HT-29 (cell line): Measurements from ENCODE around the gene DHRS3. TPM values are rescaled to one million over a fixed set of nuclear protein-coding genes. Genes with fewer than 3 reads are reported as not detected.

Experiments used
- DNase-seq: peaks from one replicate; pipeline ENCODE4 v3.0.0-alpha.2; 2015; ENCODE audit warnings: low spot score
- total RNA-seq: library from RNA; depleted of rRNA; stranded (reverse); fragments of >200 nt; shearing (Covaris generic); gene quantifications from 2 replicates; pipeline ENCODE4 v1.2.3, GENCODE V29; 2014

DHRS3 gene
- total RNA-seq, 1 experiment from 2014 or later = 84.8 TPM

DNA sequence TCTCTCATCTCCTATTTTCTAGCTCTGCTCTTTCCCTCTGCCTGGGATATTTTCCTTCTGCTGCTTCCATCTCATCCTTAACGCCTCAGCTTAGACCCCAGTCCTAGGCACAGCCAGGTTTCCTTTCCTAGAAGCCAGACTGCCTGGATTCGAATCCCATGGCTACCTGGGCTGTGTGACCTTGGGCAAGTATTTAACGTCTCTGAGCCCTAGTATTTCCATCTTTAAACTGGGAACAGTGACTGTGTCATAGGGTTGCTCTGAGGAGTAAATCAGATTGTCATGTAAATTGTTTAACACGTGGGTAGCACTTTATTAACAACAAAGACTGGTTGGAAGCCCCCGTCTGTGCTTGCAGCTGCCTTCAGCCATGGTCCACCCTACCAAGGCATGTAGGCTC is 18.4 kb downstream of the DHRS3 start:
- DNase-seq = no peak

DNA sequence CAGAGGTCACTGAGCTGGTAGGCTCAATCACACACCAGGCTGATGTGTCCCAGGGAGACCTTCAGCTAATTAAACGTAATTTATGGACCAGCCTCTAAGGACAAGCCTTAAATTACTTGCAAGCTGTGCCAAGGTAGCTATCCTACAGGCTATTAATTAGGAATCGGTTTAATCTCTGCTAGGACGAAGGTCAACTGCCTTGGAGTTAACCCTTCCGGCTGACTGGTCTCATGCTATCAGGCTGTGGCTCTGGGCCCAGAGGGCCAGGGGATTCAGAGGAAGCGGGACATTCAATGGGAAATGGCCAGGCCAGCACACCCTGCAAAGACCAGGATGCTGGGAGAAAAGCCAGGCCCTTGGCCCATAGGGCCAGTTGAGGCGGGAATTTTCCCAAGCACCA is 19.0 kb downstream of the DHRS3 start:
- no peak for DNase-seq

DNA sequence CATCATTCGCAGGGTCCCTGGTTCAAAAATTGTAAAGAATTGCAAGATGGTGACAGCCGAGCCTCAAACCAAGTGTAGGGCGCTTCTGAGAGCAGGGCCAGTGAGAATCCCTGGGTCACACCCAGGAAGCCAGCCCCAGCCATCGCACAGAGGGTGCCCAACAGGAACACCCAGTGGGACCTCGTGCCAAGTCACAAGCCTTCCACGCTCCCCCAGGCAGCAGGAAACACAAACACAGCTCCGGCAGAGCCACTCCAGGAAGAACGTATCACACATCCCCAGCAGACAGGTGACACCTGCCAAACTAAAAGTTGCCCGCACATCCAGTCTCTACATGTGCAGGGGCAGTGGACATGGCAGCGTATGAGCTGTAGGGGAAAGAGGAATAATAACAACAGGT is 20.2 kb downstream of the DHRS3 start:
- DNase-seq = no peak

DNA sequence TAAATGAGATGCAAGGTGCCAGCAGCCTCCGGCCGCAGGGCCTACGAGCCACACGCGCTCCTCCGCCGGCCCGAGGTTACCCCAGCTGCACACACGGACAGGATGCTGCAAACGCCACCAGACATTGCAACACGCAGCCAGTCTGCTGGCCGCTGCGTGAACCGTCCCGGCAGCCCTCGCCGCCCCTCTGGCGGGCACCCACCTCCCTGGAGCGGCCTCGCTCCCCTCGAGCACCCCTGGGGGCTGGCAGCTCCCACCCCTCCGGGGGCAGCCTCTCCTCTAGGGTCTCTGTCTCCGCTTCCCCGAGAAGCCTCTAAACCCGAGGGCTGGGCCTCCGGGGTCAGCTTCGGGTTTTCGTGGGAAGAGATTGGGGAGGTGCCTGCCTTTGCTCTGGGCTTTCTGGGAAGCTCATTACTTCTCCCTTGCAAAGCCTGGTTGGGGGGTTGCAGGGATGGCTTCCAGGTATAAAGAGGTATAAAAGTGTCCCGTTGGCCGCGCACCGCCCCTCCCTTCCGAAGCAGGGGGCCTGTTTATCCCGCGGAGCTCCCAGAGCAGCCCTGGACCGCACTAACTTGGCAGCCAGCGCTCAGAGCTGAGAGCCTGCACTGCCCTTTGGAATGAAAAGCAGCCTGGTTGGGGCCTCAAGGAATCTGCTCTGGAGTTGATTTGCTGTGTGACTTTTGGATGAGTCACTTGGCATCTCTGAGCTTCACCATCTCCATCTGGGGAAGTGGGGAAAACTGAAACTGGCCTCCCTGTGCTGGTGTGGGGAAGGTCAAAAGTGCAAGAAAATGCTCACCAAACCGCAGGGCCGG is 21.8 kb downstream of the DHRS3 start:
- DNase-seq = peak; percentile 94

DNA sequence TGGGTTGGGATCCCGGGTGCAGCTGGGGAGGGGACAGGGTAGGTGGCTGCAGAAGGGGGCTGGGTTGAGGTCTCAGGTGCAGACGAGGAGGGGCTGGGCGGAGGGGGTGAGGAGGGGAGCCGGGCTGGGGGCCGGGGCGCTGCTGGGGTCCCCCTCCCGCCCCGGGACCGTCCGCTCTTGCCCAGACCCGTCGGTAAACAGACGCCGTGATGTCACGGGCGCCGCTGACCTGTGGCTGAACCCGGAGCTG is 22.3 kb downstream of the DHRS3 start:
- no peak for DNase-seq

DNA sequence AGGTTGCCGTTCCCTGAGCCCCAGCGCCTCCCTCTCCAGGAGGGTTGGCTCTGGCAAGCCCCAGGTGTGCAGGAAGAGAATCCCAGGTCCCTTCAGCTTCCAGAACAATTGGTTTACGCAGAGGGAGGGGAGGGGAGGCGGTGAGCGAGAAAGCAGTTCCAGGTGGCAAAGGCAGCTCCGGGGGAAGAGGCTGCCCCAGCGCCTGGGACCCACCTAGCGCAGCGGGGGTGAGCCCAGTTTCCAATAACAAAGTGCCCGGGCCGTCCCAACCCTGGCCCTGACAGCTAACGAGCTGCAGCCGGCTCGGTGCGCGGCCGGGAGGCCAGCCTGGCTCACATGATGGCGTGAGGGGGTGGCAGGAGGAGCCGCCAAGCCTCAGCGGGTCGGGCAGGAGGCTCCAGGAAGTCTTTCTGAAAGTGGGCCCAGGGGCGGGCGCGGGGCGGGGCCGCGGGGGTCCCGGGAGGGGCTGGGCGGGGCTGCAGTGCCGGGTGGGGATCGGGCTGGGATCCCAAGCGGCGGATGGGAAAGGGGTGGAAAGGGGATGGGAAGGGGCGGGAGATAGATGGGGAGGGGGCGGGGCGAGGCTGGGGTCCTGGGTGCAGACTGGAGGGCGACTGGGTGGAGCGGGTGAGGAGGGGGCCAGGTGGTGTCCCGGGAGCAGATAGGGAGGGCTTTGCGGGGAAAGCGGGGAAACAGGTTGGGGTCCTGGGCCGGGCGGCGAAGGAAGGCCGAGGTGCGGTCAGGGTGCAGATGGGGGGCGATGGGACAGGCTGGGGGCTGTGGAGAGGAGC is 22.8 kb downstream of the DHRS3 start:
- peak; percentile 78 for DNase-seq

DNA sequence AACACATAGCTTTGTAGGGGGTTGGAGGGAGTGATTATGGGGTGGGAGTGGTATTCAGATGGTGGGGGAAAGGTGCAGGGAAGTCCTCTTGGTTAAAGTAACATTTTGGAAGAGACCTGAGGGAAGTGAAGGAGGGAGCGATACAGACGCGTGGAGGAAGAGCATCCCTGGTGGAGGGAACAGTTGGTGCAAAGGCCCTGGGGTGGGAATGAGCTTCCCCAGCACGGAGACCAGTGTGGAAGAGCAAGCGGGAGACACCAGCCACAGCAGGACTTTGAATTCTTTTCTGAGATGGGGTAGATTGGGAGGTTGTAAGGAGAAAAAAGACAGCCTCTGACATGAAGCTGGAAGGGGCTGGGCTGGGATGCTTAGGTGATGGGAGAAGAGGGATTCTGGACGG is 23.5 kb downstream of the DHRS3 start:
- DNase-seq = no peak

DNA sequence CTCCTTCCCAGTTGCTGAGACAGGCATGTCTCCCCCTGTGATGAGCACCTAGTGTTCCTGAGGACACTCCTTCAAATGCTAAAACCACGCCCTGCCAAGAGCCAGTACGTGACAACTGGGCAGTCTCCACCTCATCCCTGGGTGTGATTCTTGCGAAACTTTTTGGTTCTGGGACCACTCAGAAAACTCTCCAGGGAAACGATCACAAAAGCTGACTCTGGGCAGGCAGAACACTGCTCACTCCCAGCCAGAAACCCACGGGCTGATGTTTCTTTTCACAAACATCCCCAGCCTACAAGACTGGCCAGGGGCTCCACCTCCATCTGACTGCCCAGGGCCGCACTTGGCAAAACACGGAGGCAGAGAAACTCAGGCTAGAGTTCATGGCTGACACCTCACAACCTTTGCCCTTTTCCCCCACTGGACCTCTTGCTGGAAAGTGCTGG is 24.4 kb downstream of the DHRS3 start:
- DNase-seq = no peak

DNA sequence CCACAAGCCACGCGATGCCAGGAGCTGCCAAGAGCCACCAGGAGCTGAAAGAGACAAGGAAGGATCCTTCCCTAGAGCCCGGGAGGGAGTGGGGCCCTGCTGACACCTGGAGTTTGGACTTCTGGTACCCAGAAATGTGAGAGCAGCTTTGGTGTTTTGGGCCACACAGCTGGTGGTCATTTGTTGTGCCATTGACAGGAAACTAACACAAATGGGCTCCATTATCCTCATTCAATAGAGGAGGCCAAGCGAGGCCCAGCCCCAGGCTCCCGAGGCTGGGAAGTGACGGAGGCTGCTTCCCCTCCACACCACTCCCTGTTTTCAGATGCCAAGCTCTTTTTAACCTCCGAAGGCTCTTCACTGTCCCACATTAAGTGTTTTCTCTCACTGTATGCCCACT is 25.5 kb downstream of the DHRS3 start:
- no peak for DNase-seq

DNA sequence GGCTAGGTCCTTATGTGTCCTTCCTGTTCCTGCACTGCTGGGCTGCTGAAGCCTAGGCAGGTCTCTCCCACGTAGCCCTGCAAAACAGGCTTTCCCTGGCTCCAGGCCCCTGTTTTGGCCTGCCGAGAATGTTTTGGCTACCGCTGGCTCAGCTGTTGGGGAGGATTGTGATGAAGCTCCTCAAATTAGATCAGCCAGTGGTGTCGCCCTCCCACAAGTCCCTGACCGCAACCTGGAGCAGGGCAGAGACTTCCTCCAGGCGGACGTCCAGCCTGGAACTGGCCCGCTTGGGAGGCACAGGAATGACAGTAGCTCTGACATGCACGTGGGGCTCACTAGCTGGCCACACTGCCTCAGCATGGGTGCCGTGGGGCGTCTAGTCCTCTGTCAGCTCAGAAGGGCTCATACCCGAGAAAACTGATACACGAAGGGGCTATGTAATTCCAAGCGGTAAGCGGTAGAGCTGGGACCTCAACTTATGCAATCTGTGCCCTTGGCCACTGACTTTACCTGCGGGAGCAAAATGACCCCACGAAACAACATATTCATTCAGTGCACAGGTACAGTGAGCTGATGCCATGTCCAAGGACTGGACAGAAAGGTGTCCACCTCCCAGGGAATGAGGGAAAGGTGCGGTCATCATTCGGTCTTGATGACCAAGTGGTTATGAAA is 26.6 kb downstream of the DHRS3 start:
- DNase-seq = no peak

DNA sequence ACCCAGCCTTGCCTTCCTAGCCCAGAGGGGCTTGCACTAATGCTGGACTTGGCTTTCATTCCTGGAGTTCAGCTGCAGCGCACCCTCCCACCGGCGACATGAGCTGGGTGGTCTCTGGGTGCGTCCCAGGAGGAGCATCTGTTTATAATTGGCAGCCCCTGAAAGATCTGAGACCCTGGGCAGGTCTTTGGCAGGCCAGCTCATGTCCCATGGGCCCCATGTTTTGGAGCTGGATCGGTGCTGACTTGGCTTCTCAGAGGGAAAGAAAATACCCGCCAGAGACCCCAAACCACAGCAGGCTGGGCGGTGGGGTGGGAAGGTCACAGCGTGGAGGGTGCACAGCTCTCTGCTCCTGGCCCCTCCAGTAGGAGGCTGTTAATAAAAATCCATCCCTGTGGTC is 29.3 kb downstream of the DHRS3 start:
- no peak for DNase-seq

DNA sequence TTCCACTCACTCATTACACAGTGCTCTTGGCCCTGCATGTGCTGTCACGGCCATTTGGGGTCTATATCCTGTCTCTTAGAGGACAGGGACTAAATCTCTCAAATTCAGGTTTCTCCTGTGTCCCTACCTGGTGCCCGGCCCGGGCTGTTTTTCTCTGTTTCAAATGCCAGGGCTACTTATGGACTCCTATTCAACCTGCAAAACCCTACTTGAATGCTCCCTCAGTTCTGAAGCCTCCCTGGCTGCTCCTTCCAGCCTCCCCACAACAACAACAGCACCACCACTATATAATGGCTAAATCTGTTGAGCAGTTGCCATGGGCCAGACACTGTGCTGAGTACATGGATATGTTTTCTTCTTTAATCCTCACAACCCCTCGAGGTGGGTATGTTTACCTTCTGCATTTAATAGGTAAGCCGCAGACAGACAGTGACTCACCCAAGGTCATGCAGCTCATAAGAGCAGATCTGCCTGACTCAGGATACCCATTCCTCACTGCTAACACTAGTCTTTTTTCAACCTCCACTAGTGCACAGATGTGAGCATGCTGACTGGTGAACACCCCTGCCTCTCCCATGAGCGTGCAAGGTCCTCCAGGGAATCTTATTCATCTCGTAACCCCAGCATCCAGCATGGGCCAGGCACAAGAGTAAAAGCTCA is 29.9 kb downstream of the DHRS3 start:
- peak; percentile 83 for DNase-seq

DNA sequence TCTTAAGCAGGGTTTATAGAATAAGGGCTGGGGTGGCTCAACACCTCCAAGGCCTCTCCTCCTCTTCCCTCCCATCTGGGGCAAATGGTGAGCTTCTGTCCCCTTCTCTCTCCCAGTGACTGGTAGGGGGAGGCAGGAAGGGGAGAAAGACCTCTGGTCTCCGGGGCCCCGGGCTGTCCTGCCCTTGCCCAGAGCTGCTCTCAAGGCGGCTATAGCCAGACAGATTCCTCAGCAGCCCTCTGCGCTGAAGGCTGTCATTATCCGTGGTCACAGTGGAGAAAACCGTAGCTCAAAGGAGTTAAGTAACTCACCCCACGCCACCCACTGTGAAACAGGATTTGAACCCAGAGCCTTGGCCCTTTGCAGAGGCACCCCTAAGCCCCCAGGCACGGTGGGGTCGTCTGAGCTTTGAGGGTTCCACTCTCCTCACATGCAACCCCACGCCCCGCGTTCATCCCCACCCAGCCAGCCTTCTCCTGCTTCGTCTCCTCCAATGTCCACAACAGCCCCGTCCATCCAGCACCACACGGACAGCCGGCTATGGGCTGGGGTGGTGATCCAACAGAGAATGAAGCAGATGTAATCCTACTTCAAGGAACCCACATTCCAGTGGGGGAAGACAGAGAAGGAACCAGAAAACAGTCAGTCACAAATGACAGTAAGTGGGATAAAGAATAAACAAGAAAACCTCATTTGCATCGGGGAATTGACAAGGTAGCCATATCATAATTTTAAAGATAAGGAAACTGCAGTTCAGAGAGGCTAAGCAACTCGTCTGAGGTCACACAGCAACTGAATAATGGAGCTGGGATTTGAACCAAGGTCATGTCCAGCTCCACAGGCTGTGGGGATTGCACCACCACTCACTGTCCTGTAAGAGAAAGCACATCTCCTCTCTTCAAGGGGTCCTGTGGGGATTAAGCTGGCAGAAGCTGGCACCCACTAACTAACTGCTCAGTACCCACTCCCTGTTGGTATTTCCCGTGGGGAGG is 31.8 kb downstream of the DHRS3 start:
- no peak for DNase-seq

DNA sequence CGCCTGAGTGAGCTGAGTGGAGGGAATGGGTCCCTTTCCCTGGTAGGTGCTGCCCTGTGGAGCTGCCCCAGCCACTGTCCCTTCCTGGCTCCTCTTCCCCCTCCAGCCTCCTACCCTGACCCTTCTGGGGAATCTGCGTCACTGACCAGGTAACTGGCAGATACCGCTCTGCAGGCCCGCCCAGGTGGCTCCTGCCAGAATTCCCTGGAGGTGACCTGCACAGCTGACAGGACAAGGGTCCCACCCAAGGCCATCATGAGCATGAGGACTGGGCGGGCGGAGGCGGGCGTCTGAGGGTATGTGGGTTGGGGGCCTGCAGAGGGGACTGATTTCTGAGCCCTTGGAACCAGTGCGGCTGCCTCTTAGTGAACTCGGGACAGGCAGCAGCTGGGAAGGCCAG is 32.5 kb downstream of the DHRS3 start:
- no peak for DNase-seq

DNA sequence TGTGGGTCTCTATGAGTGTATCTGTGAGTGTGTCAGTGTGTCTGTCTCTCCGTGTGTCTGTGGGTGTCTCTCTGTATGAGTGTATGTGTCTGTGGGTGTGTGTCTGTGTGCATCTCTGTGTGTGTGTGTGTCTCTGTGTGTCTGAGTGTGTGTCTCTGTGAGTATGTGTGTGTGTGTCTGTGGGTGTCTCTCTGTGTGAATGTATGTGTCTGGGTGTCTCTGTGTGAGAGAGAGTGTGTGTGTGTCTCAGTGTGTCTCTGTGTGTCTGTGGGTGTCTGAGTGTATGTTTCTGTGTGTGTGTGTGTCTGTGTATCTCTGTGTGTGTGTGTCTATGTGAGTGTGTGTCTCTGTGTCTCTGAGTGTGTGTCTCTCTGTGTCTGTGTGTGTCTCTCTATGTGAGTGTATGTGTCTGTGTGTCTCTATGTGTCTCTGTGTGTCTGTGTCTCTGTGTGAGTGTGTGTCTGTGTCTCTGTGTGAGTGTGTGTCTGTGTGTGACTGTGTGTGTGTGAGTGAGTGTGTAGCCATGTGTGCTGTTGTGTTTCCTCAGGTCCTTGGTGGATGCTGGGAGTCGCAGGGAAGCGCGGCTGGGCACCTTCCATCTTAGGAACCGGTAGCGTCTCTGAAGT is 33.0 kb downstream of the DHRS3 start:
- DNase-seq = no peak

DNA sequence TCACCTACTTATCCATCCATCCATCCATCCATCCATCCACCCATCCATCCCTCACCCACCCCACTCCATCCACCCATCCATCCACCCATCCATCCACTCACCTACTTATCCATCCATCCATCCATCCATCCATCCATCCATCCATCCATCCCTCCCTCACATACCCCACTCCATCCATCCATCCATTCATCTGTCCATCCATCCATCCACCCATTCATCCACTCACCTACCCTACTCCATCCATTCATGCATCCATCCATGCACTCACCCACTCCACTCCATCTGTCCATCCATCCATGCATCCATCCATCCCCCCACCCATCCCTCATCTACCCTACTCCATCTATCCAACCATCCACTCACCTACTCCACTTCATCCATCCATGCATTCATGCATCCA is 34.5 kb downstream of the DHRS3 start:
- DNase-seq = no peak

DNA sequence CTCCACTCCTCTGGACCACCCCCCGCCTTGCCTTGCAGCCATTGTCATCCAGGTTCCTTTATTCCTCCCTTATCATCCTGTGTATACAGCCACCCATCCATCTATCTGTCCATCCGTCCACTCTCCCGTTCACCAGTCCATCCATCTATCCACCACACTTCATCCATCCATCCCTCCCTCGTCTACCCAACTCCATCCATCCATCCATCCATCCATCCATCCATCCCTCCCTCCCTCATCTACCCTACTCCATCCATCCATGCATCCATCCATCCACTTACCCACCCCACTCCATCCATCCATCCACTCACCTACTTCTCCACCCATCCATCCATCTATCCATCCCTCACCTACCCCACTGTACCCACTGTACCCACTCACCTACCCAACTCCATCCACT is 35.4 kb downstream of the DHRS3 start:
- no peak for DNase-seq

DNA sequence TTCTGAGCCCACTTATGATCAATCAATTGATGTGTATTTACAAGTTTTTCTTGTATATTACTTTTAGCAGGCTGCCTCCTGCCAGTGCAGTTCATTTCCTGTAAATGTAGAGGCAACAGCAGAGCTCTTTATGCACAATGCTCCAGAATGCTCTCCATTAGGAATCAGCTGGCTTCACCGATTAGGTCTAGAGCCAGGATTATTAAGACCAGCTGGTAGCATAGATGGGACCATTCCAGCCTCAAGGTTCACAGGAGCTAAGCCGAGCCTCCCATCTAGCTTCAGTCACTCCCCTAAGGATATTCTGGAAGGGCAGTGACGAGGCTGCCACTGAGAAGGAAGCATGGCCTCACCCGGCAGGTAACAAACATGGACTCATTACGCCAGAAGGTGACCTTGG is 36.8 kb downstream of the DHRS3 start:
- no peak for DNase-seq

DNA sequence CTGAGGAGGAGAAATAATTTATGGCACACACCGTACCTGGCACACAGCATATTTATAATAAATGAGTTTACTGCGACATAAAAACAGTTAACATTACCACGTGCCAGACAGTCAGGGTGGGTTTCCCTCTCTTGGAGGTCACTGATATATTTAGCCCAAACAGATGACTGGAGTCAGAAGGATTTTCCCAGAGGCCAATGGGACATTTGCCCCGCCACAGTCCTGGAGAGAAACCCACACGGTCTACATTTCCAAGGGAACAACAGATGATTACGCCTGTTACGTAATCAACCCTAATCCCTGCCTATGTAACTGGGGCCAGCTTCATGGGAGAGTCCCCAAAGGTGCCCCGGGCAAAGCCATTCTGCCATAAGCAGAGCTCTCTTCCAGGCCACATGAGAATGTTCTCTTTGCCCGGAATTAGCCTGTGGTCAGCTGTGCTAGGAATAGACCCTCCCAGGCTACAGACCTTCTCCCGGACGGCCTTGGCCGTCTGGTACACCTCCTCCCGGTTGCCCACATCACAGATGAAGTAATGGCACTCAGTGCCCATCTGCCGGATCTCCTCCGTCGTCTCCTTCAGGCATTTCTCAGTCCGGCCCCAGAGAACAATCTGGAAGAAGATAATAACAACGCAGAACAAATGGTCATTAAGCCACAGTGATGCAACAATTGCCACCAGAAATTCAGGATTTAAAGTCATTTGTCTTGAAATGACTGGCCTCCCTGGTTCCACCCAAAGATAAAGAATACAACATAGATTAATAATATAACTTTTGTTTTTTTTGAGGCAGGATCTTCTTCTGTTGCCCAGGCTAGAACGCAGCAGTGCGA is 37.7 kb downstream of the DHRS3 start:
- DNase-seq = no peak
